WTC11 (cell line): ENCODE data around the gene KLHL13. TPM values are rescaled to one million over a fixed set of nuclear protein-coding genes. Genes with fewer than 3 reads are reported as not detected.

Source experiments
- ATAC-seq: fragments of 200-7000 bp; cut with Tn5 transposase; 2 replicates; pipeline ENCODE4 v1.10.0; 2021; ENCODE audit warnings: mild to moderate bottlenecking, moderate library complexity
- CTCF ChIA-PET: fragments of 300-600 bp; sonication (Branson Sonifier 250); formaldehyde crosslinking; loops from one replicate; lab custom pipeline; 2021; ENCODE audit warnings: antibody characterized with exemption; lab: Charles Lee
- POLR2A ChIA-PET: fragments of 350-600 bp; sonication (Branson Sonifier 250); formaldehyde crosslinking; loops from one replicate; lab custom pipeline; 2021; ENCODE audit warnings: antibody characterized with exemption; lab: Charles Lee
- DNase-seq: peaks from one replicate; pipeline ENCODE4 v3.0.0; 2021; ENCODE audit warnings: low spot score
- H3K27ac Mint-ChIP-seq: 2 replicates; pipeline ENCODE4 v1.8.0; 2021; ENCODE audit warnings: mixed read lengths
- H3K27me3 Mint-ChIP-seq: 2 replicates; pipeline ENCODE4 v1.8.0; 2021; ENCODE audit warnings: low read depth, mild to moderate bottlenecking, moderate library complexity, mixed read lengths
- H3K36me3 Mint-ChIP-seq: 2 replicates; pipeline ENCODE4 v1.8.0; 2021; ENCODE audit warnings: mixed read lengths
- H3K4me1 Mint-ChIP-seq: 2 replicates; pipeline ENCODE4 v1.8.0; 2022; ENCODE audit warnings: mixed read lengths
- H3K4me3 Mint-ChIP-seq: 2 replicates; pipeline ENCODE4 v1.8.0; 2021; ENCODE audit warnings: mild to moderate bottlenecking, moderate library complexity, mixed read lengths
- H3K9me3 Mint-ChIP-seq: 2 replicates; pipeline ENCODE4 v1.8.0; 2021; ENCODE audit warnings: mixed read lengths
- ATF1 ChIP-seq: sonication (generic); formaldehyde crosslinking; IDR thresholded peaks from 2 replicates; pipeline ENCODE4 v1.8.1; 2023; ENCODE audit warnings: mild to moderate bottlenecking, moderate library complexity, missing genetic modification reagents
- ETV6 ChIP-seq: sonication (generic); formaldehyde crosslinking; IDR thresholded peaks from 2 replicates; pipeline ENCODE4 v1.8.1; 2022; ENCODE audit warnings: mild to moderate bottlenecking, missing genetic modification reagents
- FOXP4 ChIP-seq: sonication (generic); formaldehyde crosslinking; IDR thresholded peaks from 2 replicates; pipeline ENCODE4 v1.8.0; 2022; ENCODE audit warnings: mild to moderate bottlenecking, missing genetic modification reagents
- GABPB1 ChIP-seq: sonication (generic); formaldehyde crosslinking; IDR thresholded peaks from 2 replicates; pipeline ENCODE4 v1.8.1; 2023; ENCODE audit warnings: mild to moderate bottlenecking, missing genetic modification reagents
- MXD4 ChIP-seq: fragments of 250-450 bp; sonication (Bioruptor Pico); IDR thresholded peaks from 2 replicates; pipeline ENCODE4 v1.8.0; 2021; ENCODE audit warnings: mild to moderate bottlenecking, moderate library complexity, borderline replicate concordance
- MYBL2 ChIP-seq: sonication (generic); formaldehyde crosslinking; IDR thresholded peaks from 2 replicates; pipeline ENCODE4 v1.8.1; 2023; ENCODE audit warnings: mild to moderate bottlenecking, moderate library complexity, missing genetic modification reagents
- RORB ChIP-seq: fragments of 250-450 bp; sonication (Bioruptor Pico); IDR thresholded peaks from 2 replicates; pipeline ENCODE4 v1.9.0; 2021; ENCODE audit warnings: mild to moderate bottlenecking
- ZNF219 ChIP-seq: sonication (generic); formaldehyde crosslinking; IDR thresholded peaks from 2 replicates; pipeline ENCODE4 v1.8.0; 2023; ENCODE audit warnings: missing genetic modification reagents, mild to moderate bottlenecking, borderline replicate concordance
- ZNF232 ChIP-seq: sonication (generic); formaldehyde crosslinking; IDR thresholded peaks from 2 replicates; pipeline ENCODE4 v1.8.0; 2022; ENCODE audit warnings: mild to moderate bottlenecking, missing genetic modification reagents
- ZNF281 ChIP-seq: sonication (generic); formaldehyde crosslinking; IDR thresholded peaks from 2 replicates; pipeline ENCODE4 v1.8.0; 2023; ENCODE audit warnings: mild to moderate bottlenecking, missing genetic modification reagents
- ZNF317 ChIP-seq: sonication (generic); formaldehyde crosslinking; IDR thresholded peaks from 2 replicates; pipeline ENCODE4 v1.8.1; 2023; ENCODE audit warnings: low read depth, mild to moderate bottlenecking, moderate library complexity, missing genetic modification reagents, borderline replicate concordance
- ZNF671 ChIP-seq: fragments of 250-450 bp; sonication (Bioruptor Pico); IDR thresholded peaks from 2 replicates; pipeline ENCODE4 v1.8.0; 2021; ENCODE audit warnings: mild to moderate bottlenecking
- ZSCAN18 ChIP-seq: fragments of 250-450 bp; sonication (Bioruptor Pico); IDR thresholded peaks from 2 replicates; pipeline ENCODE4 v2.1.2; 2022; ENCODE audit warnings: mild to moderate bottlenecking, moderate library complexity
- total RNA-seq: library from RNA; stranded (reverse); gene quantifications from 3 replicates; pipeline ENCODE4 v1.2.3, GENCODE V29; 2021
- TF ChIP-seq, protein P1 (sequence below): sonication (generic); formaldehyde crosslinking; conservative IDR thresholded peaks from 2 replicates; pipeline ENCODE4 v1.8.1; 2023; ENCODE audit warnings: mild to moderate bottlenecking, low read depth, missing genetic modification reagents, moderate library complexity
- TF ChIP-seq, protein P2 (sequence below): sonication (generic); formaldehyde crosslinking; IDR thresholded peaks from 2 replicates; pipeline ENCODE4 v1.8.1; 2022; ENCODE audit warnings: missing genetic modification reagents, borderline replicate concordance

KLHL13 gene
- total RNA-seq, 1 experiment from 2014 or later: 7.7 TPM

DNA sequence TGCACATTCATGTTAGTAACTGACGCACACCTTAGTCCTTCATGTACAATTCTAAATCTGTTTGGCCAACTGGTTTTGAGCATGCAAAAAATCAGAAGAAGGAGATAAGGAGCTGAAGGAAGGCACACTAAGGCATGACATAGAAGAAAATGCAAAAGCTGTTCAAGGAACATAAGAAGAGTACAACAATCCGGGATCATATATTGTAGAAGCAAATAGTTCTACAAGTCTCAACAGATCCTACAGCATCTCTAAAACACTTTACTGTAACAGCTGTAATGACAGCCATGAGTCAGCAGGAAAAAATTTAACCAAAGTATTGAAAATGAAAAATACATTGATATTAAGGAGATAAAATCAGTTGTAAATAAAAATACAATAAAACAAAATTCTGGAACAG is 57.7 kb downstream of the KLHL13 start (continued):
- TF ChIP-seq, protein P1, sequence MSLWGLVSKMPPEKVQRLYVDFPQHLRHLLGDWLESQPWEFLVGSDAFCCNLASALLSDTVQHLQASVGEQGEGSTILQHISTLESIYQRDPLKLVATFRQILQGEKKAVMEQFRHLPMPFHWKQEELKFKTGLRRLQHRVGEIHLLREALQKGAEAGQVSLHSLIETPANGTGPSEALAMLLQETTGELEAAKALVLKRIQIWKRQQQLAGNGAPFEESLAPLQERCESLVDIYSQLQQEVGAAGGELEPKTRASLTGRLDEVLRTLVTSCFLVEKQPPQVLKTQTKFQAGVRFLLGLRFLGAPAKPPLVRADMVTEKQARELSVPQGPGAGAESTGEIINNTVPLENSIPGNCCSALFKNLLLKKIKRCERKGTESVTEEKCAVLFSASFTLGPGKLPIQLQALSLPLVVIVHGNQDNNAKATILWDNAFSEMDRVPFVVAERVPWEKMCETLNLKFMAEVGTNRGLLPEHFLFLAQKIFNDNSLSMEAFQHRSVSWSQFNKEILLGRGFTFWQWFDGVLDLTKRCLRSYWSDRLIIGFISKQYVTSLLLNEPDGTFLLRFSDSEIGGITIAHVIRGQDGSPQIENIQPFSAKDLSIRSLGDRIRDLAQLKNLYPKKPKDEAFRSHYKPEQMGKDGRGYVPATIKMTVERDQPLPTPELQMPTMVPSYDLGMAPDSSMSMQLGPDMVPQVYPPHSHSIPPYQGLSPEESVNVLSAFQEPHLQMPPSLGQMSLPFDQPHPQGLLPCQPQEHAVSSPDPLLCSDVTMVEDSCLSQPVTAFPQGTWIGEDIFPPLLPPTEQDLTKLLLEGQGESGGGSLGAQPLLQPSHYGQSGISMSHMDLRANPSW (CRISPR knock-in tag): no peak
- TF ChIP-seq ZNF219 (CRISPR knock-in tag) (no peak), ZSCAN18 (no peak)

DNA sequence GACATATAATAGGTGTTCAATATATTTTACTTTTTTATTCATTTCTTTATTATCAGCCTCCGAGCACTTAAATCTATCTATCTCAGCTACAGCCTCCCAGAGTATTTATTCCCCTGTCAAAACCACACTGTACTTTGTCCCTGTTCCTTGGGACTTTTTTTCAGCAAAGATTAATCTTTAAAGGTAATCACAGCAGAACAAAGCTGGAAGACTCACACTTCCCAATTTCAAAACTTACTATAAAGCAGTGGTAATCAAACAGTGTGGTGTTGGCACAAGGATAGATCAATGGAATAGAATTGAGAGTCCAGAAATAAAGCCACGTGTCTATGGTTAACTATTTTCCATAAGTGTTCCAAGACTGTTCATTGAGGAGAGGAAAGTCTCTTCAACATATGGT is 59.7 kb downstream of the KLHL13 start:
- Mint-ChIP-seq H3K4me3 (no peak overlapping the region), H3K27ac (no peak overlapping the region), H3K4me1 (no peaks in the 10 kb centered on the region)
- CTCF ChIA-PET: interaction anchor here (0.6 kb wide), 1 partner anchor 208 kb away, joined by 3 read pairs; no protein-coding TSS in a partner anchor
- DNase-seq: no peak
- TF ChIP-seq MXD4 (CRISPR knock-in tag) (no peak), ZNF671 (CRISPR knock-in tag) (no peak), ZNF281 (CRISPR knock-in tag) (no peak), FOXP4 (CRISPR knock-in tag) (no peak)
- TF ChIP-seq, protein P2, sequence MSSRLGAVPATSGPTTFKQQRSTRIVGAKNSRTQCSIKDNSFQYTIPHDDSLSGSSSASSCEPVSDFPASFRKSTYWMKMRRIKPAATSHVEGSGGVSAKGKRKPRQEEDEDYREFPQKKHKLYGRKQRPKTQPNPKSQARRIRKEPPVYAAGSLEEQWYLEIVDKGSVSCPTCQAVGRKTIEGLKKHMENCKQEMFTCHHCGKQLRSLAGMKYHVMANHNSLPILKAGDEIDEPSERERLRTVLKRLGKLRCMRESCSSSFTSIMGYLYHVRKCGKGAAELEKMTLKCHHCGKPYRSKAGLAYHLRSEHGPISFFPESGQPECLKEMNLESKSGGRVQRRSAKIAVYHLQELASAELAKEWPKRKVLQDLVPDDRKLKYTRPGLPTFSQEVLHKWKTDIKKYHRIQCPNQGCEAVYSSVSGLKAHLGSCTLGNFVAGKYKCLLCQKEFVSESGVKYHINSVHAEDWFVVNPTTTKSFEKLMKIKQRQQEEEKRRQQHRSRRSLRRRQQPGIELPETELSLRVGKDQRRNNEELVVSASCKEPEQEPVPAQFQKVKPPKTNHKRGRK (CRISPR knock-in tag): no peak
- TF ChIP-seq, all 79 proteins: peak for 0
- no peak for ATAC-seq
- Mint-ChIP-seq H3K27me3 (no peaks in the 10 kb centered on the region; the same call in 1 of the 2 replicates), H3K9me3 (no peaks in the 10 kb centered on the region), H3K36me3 (no peaks in the 10 kb centered on the region)
- POLR2A ChIA-PET: no interaction called here

DNA sequence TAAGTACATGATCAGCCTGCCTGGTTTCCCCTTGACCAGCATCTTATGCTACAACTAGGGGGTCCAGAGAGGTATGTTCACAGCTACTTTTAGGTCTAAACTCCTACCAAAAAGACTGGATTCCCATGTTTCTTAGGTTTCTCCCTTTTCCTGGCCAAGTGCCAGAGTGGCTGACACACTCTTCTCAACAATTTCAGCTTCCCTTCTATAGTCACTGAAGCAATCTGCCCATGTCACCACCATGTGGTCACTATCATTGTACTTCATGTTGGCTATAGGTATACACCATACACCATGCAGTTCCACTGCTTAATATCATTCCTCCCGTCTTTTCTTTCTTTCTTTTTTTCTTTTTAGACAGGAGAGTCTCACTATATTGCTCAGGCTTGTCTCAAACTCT is 66.9 kb downstream of the KLHL13 start:
- no peaks in the 10 kb centered on the region for H3K4me1 Mint-ChIP-seq
- TF ChIP-seq ATF1 (CRISPR knock-in tag) (no peak), MYBL2 (no peak), ZNF232 (CRISPR knock-in tag) (no peak), ETV6 (CRISPR knock-in tag) (no peak), RORB (CRISPR knock-in tag) (no peak), GABPB1 (CRISPR knock-in tag) (no peak), ZNF317 (CRISPR knock-in tag) (no peak)
- TF ChIP-seq, protein P1 (CRISPR knock-in tag): no peak
- TF ChIP-seq, all 79 proteins: peak for 0
- no peak overlapping the region for H3K27ac Mint-ChIP-seq
- H3K4me3 Mint-ChIP-seq: no peak overlapping the region
- ChIA-PET POLR2A (no interaction called here), CTCF (no interaction called here)
- peaks cover under 1% of the 10 kb centered on the region for H3K9me3 Mint-ChIP-seq
- H3K27me3 Mint-ChIP-seq: no peaks in the 10 kb centered on the region
- H3K36me3 Mint-ChIP-seq: no peaks in the 10 kb centered on the region
- DNase-seq (no peak), ATAC-seq (no peak)
